PC-3 (cell line): ENCODE results near the gene PDCD11. TPM values are rescaled to one million over a fixed set of nuclear protein-coding genes. Genes with fewer than 3 reads are reported as not detected.

Source experiments
- ATAC-seq: fragments of 200-7000 bp; cut with Tn5 transposase; 2 replicates; pipeline ENCODE4 v1.9.1; 2020; ENCODE audit warnings: mild to moderate bottlenecking, moderate library complexity
- BruUV-seq: library from RNA; stranded (reverse); fragments of 400-500 nt; replicated peaks from 2 replicates; lab custom pipeline; 2021; lab: Mats Ljungman, UMichigan
- CTCF ChIA-PET: fragments of 300-600 bp; sonication (Branson Sonifier 250); formaldehyde crosslinking; loops from one replicate; lab custom pipeline; 2022; ENCODE audit warnings: antibody characterized with exemption; lab: Charles Lee
- POLR2A ChIA-PET: fragments of 300-600 bp; sonication (Branson Sonifier 250); formaldehyde crosslinking; loops from one replicate; lab custom pipeline; 2022; ENCODE audit warnings: antibody characterized with exemption; ENCODE audit not compliant: unreplicated experiment; lab: Charles Lee
- DNase-seq: peaks from one replicate; pipeline ENCODE4 v3.0.0-alpha.2; 2015
- H2AFZ ChIP-seq: fragments of 300-600 bp; sonication (generic); 2 replicates; pipeline ENCODE4 v1.6.0; 2016; ENCODE audit warnings: antibody characterized with exemption, low read length
- H3F3A ChIP-seq: fragments of 300-600 bp; sonication (generic); one replicate; pipeline ENCODE4 v1.6.0; 2017; ENCODE audit warnings: antibody characterized with exemption, low read length, control low read depth, mild to moderate bottlenecking; ENCODE audit not compliant: unreplicated experiment
- H3K27ac ChIP-seq: fragments of 300-600 bp; sonication (generic); 2 replicates; pipeline ENCODE4 v1.5.1; 2016; ENCODE audit warnings: mild to moderate bottlenecking, low read length
- H3K27me3 ChIP-seq: fragments of 300-600 bp; sonication (generic); 2 replicates; pipeline ENCODE4 v1.6.1; 2016; ENCODE audit warnings: low read length, mixed read lengths
- H3K36me3 ChIP-seq: fragments of 300-600 bp; sonication (generic); 2 replicates; pipeline ENCODE4 v1.6.1; 2016; ENCODE audit warnings: low read depth, mixed run types, low read length, mixed read lengths
- H3K4me1 ChIP-seq: fragments of 300-600 bp; sonication (generic); 2 replicates; pipeline ENCODE4 v1.5.1; 2016; ENCODE audit warnings: low read length; ENCODE audit not compliant: insufficient read depth
- H3K4me2 ChIP-seq: fragments of 300-600 bp; sonication (generic); 2 replicates; pipeline ENCODE4 v1.6.0; 2016; ENCODE audit warnings: low read length
- H3K4me3 ChIP-seq: fragments of 300-600 bp; sonication (generic); 2 replicates; pipeline ENCODE4 v1.5.1; 2016; ENCODE audit warnings: mild to moderate bottlenecking, low read length, mixed read lengths
- H3K79me2 ChIP-seq: fragments of 300-600 bp; sonication (generic); 2 replicates; pipeline ENCODE4 v1.6.1; 2017; ENCODE audit warnings: low read length, mixed read lengths
- H3K9ac ChIP-seq: fragments of 300-600 bp; sonication (generic); 2 replicates; pipeline ENCODE4 v1.6.0; 2016; ENCODE audit warnings: mild to moderate bottlenecking, low read length
- H3K9me2 ChIP-seq: fragments of 300-600 bp; sonication (generic); replicated peaks from 2 replicates; pipeline ENCODE4 v1.6.1; 2016; ENCODE audit warnings: mixed run types, low read length, mixed read lengths
- H3K9me3 ChIP-seq: fragments of 300-600 bp; sonication (generic); 2 replicates; pipeline ENCODE4 v1.6.1; 2016; ENCODE audit warnings: low read length, mixed read lengths
- H4K20me1 ChIP-seq: fragments of 300-600 bp; sonication (generic); 2 replicates; pipeline ENCODE4 v1.6.1; 2016; ENCODE audit warnings: low read length, mixed read lengths
- CTCF ChIP-seq: fragments of 300-600 bp; sonication (generic); conservative IDR thresholded peaks from 2 replicates; pipeline ENCODE4 v1.5.1; 2017; ENCODE audit warnings: antibody characterized with exemption, low read depth, mild to moderate bottlenecking, low read length
- EZH2 ChIP-seq: fragments of 300-600 bp; sonication (generic); IDR thresholded peaks from one replicate; pipeline ENCODE4 v1.6.1; 2017; ENCODE audit warnings: antibody characterized with exemption, mild to moderate bottlenecking, low read length; ENCODE audit not compliant: unreplicated experiment
- EZH2phosphoT487 ChIP-seq: fragments of 300-600 bp; sonication (generic); IDR thresholded peaks from 2 replicates; pipeline ENCODE4 v1.6.1; 2018; ENCODE audit warnings: mild to moderate bottlenecking, antibody characterized with exemption, low read length, borderline replicate concordance
- intact Hi-C: fragments of 100-400 bp; cut with micrococcal nuclease; formaldehyde crosslinking; loops from 2 replicates; pipeline ENCODE4 v1.9.0; 2023
- total RNA-seq: library from RNA; depleted of rRNA; stranded (reverse); fragments of >200 nt; gene quantifications from 2 replicates; pipeline ENCODE4 v1.2.3, GENCODE V29; 2014

Gene PDCD11
- total RNA-seq, 1 experiment from 2014 or later: 41.9 TPM

GRCh38 chr10:103476046-103476768 is 79.8 kb downstream of the PDCD11 start:
- POLR2A ChIA-PET: no interaction called here
- BruUV-seq: no TSS peak
- H3K4me3 ChIP-seq: no peak overlapping the region
- H3K79me2 ChIP-seq: no peaks in the 10 kb centered on the region
- H3K36me3 ChIP-seq: no peaks in the 10 kb centered on the region; the same call in 1 of the 2 replicates
- H3K27ac ChIP-seq: no peak overlapping the region
- ATAC-seq (no peak), DNase-seq (no peak)
- H4K20me1 ChIP-seq: no peaks in the 10 kb centered on the region
- no peak overlapping the region for H2AFZ ChIP-seq
- intact Hi-C loops: no loop called here
- H3F3A ChIP-seq: no peaks in the 10 kb centered on the region
- H3K27me3 ChIP-seq: no peaks in the 10 kb centered on the region
- CTCF ChIA-PET: no interaction called here
- H3K4me1 ChIP-seq: peaks cover 33% of the 10 kb centered on the region
- H3K9me2 ChIP-seq: no peaks in the 10 kb centered on the region
- H3K4me2 ChIP-seq: no peak overlapping the region
- H3K9ac ChIP-seq: no peak overlapping the region
- no peaks in the 10 kb centered on the region for H3K9me3 ChIP-seq
- TF ChIP-seq EZH2 (no peak), CTCF (0 out of 2 replicates have a peak, but pooled peaks have one; percentile 30)

- TF ChIP-seq EZH2phosphoT487 (no peak), EZH2 (no peak), CTCF (no peak)
Measured at GRCh38 chr10:103478671-103479070, 82.2 kb downstream of the PDCD11 start.

GRCh38 chr10:103479135-103479534 is 82.7 kb downstream of the PDCD11 start, which contains the start of gene CALHM3:
CALHM3 (minus strand) TSS chr10:103479240; CDS start chr10:103479032, 208 bp downstream.
- ATAC-seq: peak; percentile 94

More at GRCh38 chr10:103478671-103479070, 82.2 kb downstream of the PDCD11 start:
- BruUV-seq: no TSS peak
- DNase-seq: no peak
- no peak for ATAC-seq
- Histone ChIP-seq H3K9me2 (no peaks in the 10 kb centered on the region), H2AFZ (no peak overlapping the region; the same call in 1 of the 2 replicates), H4K20me1 (no peaks in the 10 kb centered on the region), H3K36me3 (no peaks in the 10 kb centered on the region; the same call in 1 of the 2 replicates), H3K9ac (no peak overlapping the region; the same call in 1 of the 2 replicates), H3K4me1 (peaks cover 23% of the 10 kb centered on the region), H3F3A (no peaks in the 10 kb centered on the region), H3K27me3 (no peaks in the 10 kb centered on the region), H3K4me3 (no peak overlapping the region), H3K4me2 (peak overlapping the region; percentile 41; the same call in 1 of the 2 replicates), H3K79me2 (no peaks in the 10 kb centered on the region), H3K9me3 (no peaks in the 10 kb centered on the region), H3K27ac (peak overlapping the region; percentile 45)
- intact Hi-C loops: no loop called here
- ChIA-PET POLR2A (no interaction called here), CTCF (no interaction called here)

More at GRCh38 chr10:103479135-103479534, 82.7 kb downstream of the PDCD11 start, which contains the start of gene CALHM3:
- no peaks in the 10 kb centered on the region for H3K27me3 ChIP-seq
- TF ChIP-seq EZH2 (no peak), CTCF (no peak), EZH2phosphoT487 (no peak)
- no peaks in the 10 kb centered on the region for H3F3A ChIP-seq
- no peaks in the 10 kb centered on the region for H3K79me2 ChIP-seq
- H3K9ac ChIP-seq: no peak within 1 kb of the TSS; the same call in 1 of the 2 replicates
- peak within 1 kb of the TSS; percentile 86 for H2AFZ ChIP-seq
- DNase-seq: peak; percentile 76
- H3K4me1 ChIP-seq: peaks cover 23% of the 10 kb centered on the region
- no peaks in the 10 kb centered on the region for H3K9me2 ChIP-seq
- H3K4me2 ChIP-seq: peak within 1 kb of the TSS; percentile 61
- intact Hi-C loops: no loop called here
- no peak within 1 kb of the TSS for H3K4me3 ChIP-seq
- no peaks in the 10 kb centered on the region for H3K9me3 ChIP-seq
- no peaks in the 10 kb centered on the region; the same call in 1 of the 2 replicates for H3K36me3 ChIP-seq
- ChIA-PET POLR2A (no interaction called here), CTCF (no interaction called here)
- peak within 1 kb of the TSS; percentile 45 for H3K27ac ChIP-seq
- BruUV-seq: no TSS peak
- no peaks in the 10 kb centered on the region for H4K20me1 ChIP-seq
